DND-41 (cell line): Measurements from ENCODE around the gene ZMIZ1.

Source experiments
- EZH2 ChIP-seq: IDR thresholded peaks from 3 replicates; pipeline ENCODE4 v1.6.1; 2012; ENCODE audit warnings: borderline replicate concordance, low read depth, mild to moderate bottlenecking, moderate library complexity, low read length, inconsistent platforms; ENCODE audit not compliant: severe bottlenecking
- TF ChIP-seq, protein P1 (sequence below): IDR thresholded peaks from 2 replicates; pipeline ENCODE4 v1.5.1; 2012; ENCODE audit warnings: borderline replicate concordance, low read length, moderate library complexity, mild to moderate bottlenecking; ENCODE audit not compliant: poor library complexity, severe bottlenecking; ENCODE audit errors: extremely low read depth

GRCh38 chr10:79275431-79275851, 206.7 kb downstream of the ZMIZ1 start:
- TF ChIP-seq, protein P1, sequence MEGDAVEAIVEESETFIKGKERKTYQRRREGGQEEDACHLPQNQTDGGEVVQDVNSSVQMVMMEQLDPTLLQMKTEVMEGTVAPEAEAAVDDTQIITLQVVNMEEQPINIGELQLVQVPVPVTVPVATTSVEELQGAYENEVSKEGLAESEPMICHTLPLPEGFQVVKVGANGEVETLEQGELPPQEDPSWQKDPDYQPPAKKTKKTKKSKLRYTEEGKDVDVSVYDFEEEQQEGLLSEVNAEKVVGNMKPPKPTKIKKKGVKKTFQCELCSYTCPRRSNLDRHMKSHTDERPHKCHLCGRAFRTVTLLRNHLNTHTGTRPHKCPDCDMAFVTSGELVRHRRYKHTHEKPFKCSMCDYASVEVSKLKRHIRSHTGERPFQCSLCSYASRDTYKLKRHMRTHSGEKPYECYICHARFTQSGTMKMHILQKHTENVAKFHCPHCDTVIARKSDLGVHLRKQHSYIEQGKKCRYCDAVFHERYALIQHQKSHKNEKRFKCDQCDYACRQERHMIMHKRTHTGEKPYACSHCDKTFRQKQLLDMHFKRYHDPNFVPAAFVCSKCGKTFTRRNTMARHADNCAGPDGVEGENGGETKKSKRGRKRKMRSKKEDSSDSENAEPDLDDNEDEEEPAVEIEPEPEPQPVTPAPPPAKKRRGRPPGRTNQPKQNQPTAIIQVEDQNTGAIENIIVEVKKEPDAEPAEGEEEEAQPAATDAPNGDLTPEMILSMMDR = no peak
- no peak for TF ChIP-seq EZH2
